Cardiac muscle cell (in vitro differentiated cells and primary cell): ENCODE data around the gene ADGRF4. TPM values are rescaled to one million over a fixed set of nuclear protein-coding genes. Genes with fewer than 3 reads are reported as not detected.

ENCODE experiments used
- DNase-seq, 2 donors: peaks; one replicate each; pipeline versions ENCODE4 v3.0.0 to v3.0.0-alpha.2; 2010 to 2017; ENCODE audit warnings: low read depth in 1 of 2, low spot score in 1 of 2
- H3K27ac ChIP-seq: fragments of 200-600 bp; sonication (generic); 2 replicates; pipeline ENCODE4 v1.5.1; 2016
- H3K27me3 ChIP-seq: fragments of 200-600 bp; sonication (generic); 2 replicates; pipeline ENCODE4 v1.6.0; 2016; ENCODE audit warnings: control low read depth
- H3K36me3 ChIP-seq: fragments of 200-600 bp; sonication (generic); 2 replicates; pipeline ENCODE4 v1.5.1; 2016; ENCODE audit warnings: control low read depth
- H3K4me1 ChIP-seq: fragments of 200-600 bp; sonication (generic); 2 replicates; pipeline ENCODE4 v1.8.1; 2017; ENCODE audit warnings: low read depth, mild to moderate bottlenecking, mixed run types
- H3K4me3 ChIP-seq: fragments of 200-600 bp; sonication (generic); 2 replicates; pipeline ENCODE4 v1.5.1; 2016; ENCODE audit warnings: mild to moderate bottlenecking
- H3K9me3 ChIP-seq: fragments of 200-600 bp; sonication (generic); 2 replicates; pipeline ENCODE4 v1.5.1; 2017; ENCODE audit warnings: low read depth, mild to moderate bottlenecking, control low read depth
- polyA plus RNA-seq: library from polyadenylated mRNA; unstranded; fragments of >200 nt; fragmentation: Nextera tagmentation; extraction: Ambion mirVana; gene quantifications from 2 replicates; pipeline ENCODE4 v1.2.1, GENCODE V29; 2016
- total RNA-seq: library from RNA; depleted of rRNA; stranded (reverse); fragments of >200 nt; gene quantifications from 2 replicates; pipeline ENCODE4 v1.2.3, GENCODE V29; 2016
- TF ChIP-seq, protein P1 (sequence below): IDR thresholded peaks from 2 replicates; pipeline ENCODE4 v1.5.1; 2012; ENCODE audit warnings: low read depth, mild to moderate bottlenecking, low read length

Gene ADGRF4
- total and polyA plus RNA-seq, 2 experiments from 2014 or later = not detected

DNA sequence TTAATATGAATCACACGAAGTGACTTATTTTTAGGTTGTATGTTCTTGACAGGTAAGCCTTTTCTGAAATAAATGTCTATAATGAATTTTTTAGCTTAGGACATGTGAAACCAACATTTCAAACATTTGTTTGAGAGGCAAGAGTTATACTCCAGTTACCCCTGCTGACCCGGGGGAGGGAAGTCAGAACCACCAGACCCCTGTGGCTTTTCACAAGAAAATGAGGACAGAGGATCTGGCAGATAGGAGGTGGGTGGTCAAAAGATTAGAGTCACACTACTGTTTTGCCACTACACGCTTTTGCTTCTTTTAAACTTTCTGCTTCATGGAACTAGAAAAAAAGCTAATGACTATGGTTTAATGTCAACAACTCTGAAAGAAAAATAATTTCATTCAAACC is 27.5 kb upstream of the ADGRF4 start:
- TF ChIP-seq, protein P1, sequence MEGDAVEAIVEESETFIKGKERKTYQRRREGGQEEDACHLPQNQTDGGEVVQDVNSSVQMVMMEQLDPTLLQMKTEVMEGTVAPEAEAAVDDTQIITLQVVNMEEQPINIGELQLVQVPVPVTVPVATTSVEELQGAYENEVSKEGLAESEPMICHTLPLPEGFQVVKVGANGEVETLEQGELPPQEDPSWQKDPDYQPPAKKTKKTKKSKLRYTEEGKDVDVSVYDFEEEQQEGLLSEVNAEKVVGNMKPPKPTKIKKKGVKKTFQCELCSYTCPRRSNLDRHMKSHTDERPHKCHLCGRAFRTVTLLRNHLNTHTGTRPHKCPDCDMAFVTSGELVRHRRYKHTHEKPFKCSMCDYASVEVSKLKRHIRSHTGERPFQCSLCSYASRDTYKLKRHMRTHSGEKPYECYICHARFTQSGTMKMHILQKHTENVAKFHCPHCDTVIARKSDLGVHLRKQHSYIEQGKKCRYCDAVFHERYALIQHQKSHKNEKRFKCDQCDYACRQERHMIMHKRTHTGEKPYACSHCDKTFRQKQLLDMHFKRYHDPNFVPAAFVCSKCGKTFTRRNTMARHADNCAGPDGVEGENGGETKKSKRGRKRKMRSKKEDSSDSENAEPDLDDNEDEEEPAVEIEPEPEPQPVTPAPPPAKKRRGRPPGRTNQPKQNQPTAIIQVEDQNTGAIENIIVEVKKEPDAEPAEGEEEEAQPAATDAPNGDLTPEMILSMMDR = no peak
- Histone ChIP-seq H3K36me3 (no peaks in the 10 kb centered on the region), H3K9me3 (no peaks in the 10 kb centered on the region), H3K27me3 (no peaks in the 10 kb centered on the region), H3K4me1 (peaks cover 21% of the 10 kb centered on the region), H3K27ac (no peak overlapping the region), H3K4me3 (no peak overlapping the region)
- DNase-seq = no peak

- DNase-seq = no peak
- Histone ChIP-seq H3K4me1 (peaks cover 21% of the 10 kb centered on the region), H3K27ac (no peak overlapping the region), H3K9me3 (no peaks in the 10 kb centered on the region), H3K36me3 (no peaks in the 10 kb centered on the region), H3K27me3 (no peaks in the 10 kb centered on the region), H3K4me3 (no peak overlapping the region)
- TF ChIP-seq, protein P1 = no peak
Observed at GRCh38 chr6:47671777-47672176, 26.6 kb upstream of the ADGRF4 start.

DNA sequence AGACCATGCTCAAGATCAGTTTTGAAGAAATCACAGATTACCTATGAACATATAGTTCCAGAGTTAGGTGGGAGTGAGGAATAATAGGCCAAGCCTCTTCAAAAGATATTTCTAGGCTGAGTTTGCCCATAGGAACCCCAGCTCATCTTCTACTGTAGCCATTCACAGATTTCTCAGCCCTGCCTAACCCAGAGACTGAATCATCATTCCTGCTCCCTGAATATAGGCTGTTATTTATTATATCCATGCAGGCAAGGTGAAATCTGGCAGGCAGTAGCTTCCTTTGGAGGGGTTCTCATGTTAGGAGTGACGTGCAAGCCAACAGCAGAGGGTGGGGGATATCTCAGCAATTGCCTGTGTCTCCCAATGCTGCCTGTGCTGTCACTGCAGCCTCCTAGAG is 25.6 kb upstream of the ADGRF4 start:
- no peak overlapping the region for H3K27ac ChIP-seq
- H3K4me1 ChIP-seq = peaks cover 21% of the 10 kb centered on the region
- no peaks in the 10 kb centered on the region for H3K36me3 ChIP-seq
- TF ChIP-seq, protein P1 = no peak
- no peak overlapping the region for H3K4me3 ChIP-seq
- H3K9me3 ChIP-seq = no peaks in the 10 kb centered on the region
- no peak for DNase-seq
- H3K27me3 ChIP-seq = no peaks in the 10 kb centered on the region

DNA sequence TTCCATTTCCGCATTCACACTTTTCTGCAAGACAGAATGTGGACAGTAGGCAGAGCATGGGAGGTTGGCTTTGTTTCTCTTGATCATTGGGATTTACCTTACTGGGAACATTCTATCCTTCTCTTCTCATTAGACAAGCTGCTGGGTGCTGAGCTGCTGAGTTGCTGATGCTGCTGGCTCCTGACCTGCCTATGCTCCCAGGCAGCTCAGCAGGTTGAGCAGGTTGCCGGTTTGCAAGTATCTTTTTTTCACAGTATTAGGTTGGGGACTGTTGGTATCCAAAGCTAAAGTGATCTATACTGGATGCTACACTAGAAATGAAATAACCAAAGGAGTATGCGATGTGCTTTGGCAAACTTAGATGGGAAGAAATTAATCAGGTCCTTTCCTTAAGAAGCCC is 23.7 kb upstream of the ADGRF4 start:
- TF ChIP-seq, protein P1 = no peak
- no peak for DNase-seq
- no peak overlapping the region for H3K4me3 ChIP-seq
- H3K27ac ChIP-seq = no peak overlapping the region
- H3K4me1 ChIP-seq = peaks cover 19% of the 10 kb centered on the region
- no peaks in the 10 kb centered on the region for H3K9me3 ChIP-seq
- H3K27me3 ChIP-seq = no peaks in the 10 kb centered on the region
- no peaks in the 10 kb centered on the region for H3K36me3 ChIP-seq

- TF ChIP-seq, protein P1 = no peak
- Histone ChIP-seq H3K27me3 (no peaks in the 10 kb centered on the region), H3K4me3 (no peak overlapping the region), H3K27ac (no peak overlapping the region), H3K9me3 (no peaks in the 10 kb centered on the region), H3K36me3 (no peaks in the 10 kb centered on the region), H3K4me1 (no peaks in the 10 kb centered on the region)
- DNase-seq = no peak
Observed at GRCh38 chr6:47677381-47678100, 20.8 kb upstream of the ADGRF4 start.
